HG03575 (cell line): ENCODE measurements around the gene ADORA1.

Source experiments
- ATAC-seq: cut with Tn5 transposase; IDR thresholded peaks from one replicate; pipeline ENCODE4 v1.9.1; 2021; ENCODE audit not compliant: unreplicated experiment, insufficient number of reproducible peaks, low FRiP score; ENCODE audit errors: extremely low read depth

ADORA1 gene

GRCh38 chr1:203178083-203178482 lies 50.6 kb downstream of the ADORA1 start:
- ATAC-seq: no peak

GRCh38 chr1:203178821-203179666 lies 51.5 kb downstream of the ADORA1 start:
- ATAC-seq: no peak

- ATAC-seq: no peak
These were observed 52.1 kb downstream of the ADORA1 start for GRCh38 chr1:203179667-203180005.

GRCh38 chr1:203180611-203181330 lies 53.2 kb downstream of the ADORA1 start:
- ATAC-seq: no peak

- no peak for ATAC-seq
These were observed 54.3 kb downstream of the ADORA1 start for GRCh38 chr1:203181586-203182386.

GRCh38 chr1:203182387-203182953 lies 54.9 kb downstream of the ADORA1 start:
- ATAC-seq: no peak

GRCh38 chr1:203183828-203184227 lies 56.3 kb downstream of the ADORA1 start:
- ATAC-seq: no peak

GRCh38 chr1:203184467-203184866 lies 56.9 kb downstream of the ADORA1 start:
- no peak for ATAC-seq

GRCh38 chr1:203185061-203185461 lies 57.5 kb downstream of the ADORA1 start:
- no peak for ATAC-seq

GRCh38 chr1:203185585-203185984 lies 58.1 kb downstream of the ADORA1 start:
- no peak for ATAC-seq

- no peak for ATAC-seq
These were observed 58.5 kb downstream of the ADORA1 start for GRCh38 chr1:203186091-203186445.

GRCh38 chr1:203186446-203187303 lies 59.1 kb downstream of the ADORA1 start, which contains the start of gene CHI3L1:
TSS of gene CHI3L1 (minus strand) at chr1:203186704. CDS start at chr1:203186623, 81 bp downstream.
- no peak for ATAC-seq

- no peak for ATAC-seq
These were observed 59.8 kb downstream of the ADORA1 start for GRCh38 chr1:203187304-203187685.

GRCh38 chr1:203187689-203188264 lies 60.3 kb downstream of the ADORA1 start:
- no peak for ATAC-seq

- no peak for ATAC-seq
These were observed 61.2 kb downstream of the ADORA1 start for GRCh38 chr1:203188686-203189232.

- ATAC-seq: no peak
These were observed 62.4 kb downstream of the ADORA1 start for GRCh38 chr1:203189951-203190352.

GRCh38 chr1:203190949-203191348 lies 63.4 kb downstream of the ADORA1 start:
- no peak for ATAC-seq

- ATAC-seq: no peak
These were observed 68.8 kb downstream of the ADORA1 start for GRCh38 chr1:203196371-203196770.
